K562 (cell line): ENCODE results near the gene ZC3H15. TPM values are rescaled to one million over a fixed set of nuclear protein-coding genes. Genes with fewer than 3 reads are reported as not detected.
A peak's percentile ranks its signal among the peaks of the same experiment; 100 is the strongest.

Source experiments
- ATAC-seq: fragments of 200-7000 bp; cut with Tn5 transposase; 3 replicates; pipeline ENCODE4 v1.9.1; 2020; ENCODE audit warnings: moderate library complexity
- BruUV-seq: library from RNA; stranded (reverse); fragments of 400-500 nt; replicated peaks from 2 replicates; lab custom pipeline; 2021; lab: Mats Ljungman, UMichigan
- CTCF ChIA-PET: fragments of 300-600 bp; formaldehyde crosslinking; extraction: SDS; loops from one replicate; lab custom pipeline; 2021; ENCODE audit warnings: low intra/inter-chr PET ratio; lab: Yijun Ruan, JAX
- POLR2A ChIA-PET: fragments of 300-600, 350-650 bp; sonication (Branson Sonifier 250); formaldehyde crosslinking; extraction: SDS; loops from one replicate; lab custom pipeline; 2021; ENCODE audit warnings: antibody characterized with exemption, inconsistent platforms; lab: Yijun Ruan, JAX
- DNase-seq, 4 experiments: peaks; one replicate each; pipeline versions ENCODE4 v3.0.0 to v3.0.0-alpha.2; 2011 to 2018; ENCODE audit warnings: low spot score in 3 of 4, mixed read lengths in 3 of 4; ENCODE audit errors: extremely low read depth in 1 of 4
- FAIRE-seq: peaks from 2 replicates; lab custom pipeline; 2011; peaks lifted over from hg19 to GRCh38; lab: Jason Lieb, UNC
- H2AFZ ChIP-seq: 2 replicates; pipeline ENCODE4 v1.6.0; 2011; ENCODE audit warnings: low read depth, low read length, control low read depth, inconsistent platforms
- H3K27ac ChIP-seq: fragments of 200-600 bp; 3 replicates; pipeline ENCODE4 v1.8.0; 2011; ENCODE audit warnings: low read depth, mild to moderate bottlenecking, control low read depth, inconsistent platforms, low read length, moderate library complexity, mixed read lengths; ENCODE audit errors: extremely low read depth
- H3K27me3 ChIP-seq, 2 experiments: fragments of 300-600 bp in 1 of 2; 2 replicates in 1 of 2; 3 replicates in 1 of 2; pipeline versions ENCODE4 v1.6.0 to v1.8.0; 2011; ENCODE audit warnings: inconsistent platforms in 2 of 2, low read length in 2 of 2, mild to moderate bottlenecking in 1 of 2, mixed read lengths in 1 of 2, moderate library complexity in 1 of 2; ENCODE audit not compliant: control insufficient read depth in 2 of 2, insufficient read depth in 2 of 2
- H3K36me3 ChIP-seq: fragments of 300-600 bp; 3 replicates; pipeline ENCODE4 v1.8.0; 2011; ENCODE audit warnings: mild to moderate bottlenecking, low read length, inconsistent platforms; ENCODE audit not compliant: control insufficient read depth, insufficient read depth
- H3K4me1 ChIP-seq, 2 experiments: fragments of 200-600 bp in 1 of 2; replicated peaks in 1 of 2; 2 replicates in 1 of 2; 3 replicates in 1 of 2; pipeline versions ENCODE4 v1.5.1 to v1.8.0; 2011; ENCODE audit warnings: inconsistent platforms in 2 of 2, low read length in 2 of 2, mild to moderate bottlenecking in 1 of 2, mixed read lengths in 1 of 2, moderate library complexity in 1 of 2; ENCODE audit not compliant: control insufficient read depth in 2 of 2, insufficient read depth in 2 of 2
- H3K4me2 ChIP-seq: 2 replicates; pipeline ENCODE4 v1.6.1; 2011; ENCODE audit warnings: low read length, control low read depth, inconsistent platforms, mixed read lengths; ENCODE audit not compliant: insufficient read depth
- H3K4me3 ChIP-seq: fragments of 200-600 bp; sonication (generic), shearing (Covaris generic); 2 replicates; pipeline ENCODE4 v1.5.1; 2016; ENCODE audit warnings: control low read depth, inconsistent platforms
- H3K79me2 ChIP-seq: fragments of 200-600 bp; 3 replicates; pipeline ENCODE4 v1.8.0; 2011; ENCODE audit warnings: low read length, inconsistent platforms; ENCODE audit not compliant: control insufficient read depth, insufficient read depth
- H3K9ac ChIP-seq, 2 experiments: 2 replicates each; pipeline versions ENCODE4 v1.6.0 to v1.6.1; 2011; ENCODE audit warnings: low read depth in 2 of 2, low read length in 2 of 2, control low read depth in 1 of 2, inconsistent platforms in 1 of 2, mild to moderate bottlenecking in 1 of 2, mixed read lengths in 1 of 2; ENCODE audit not compliant: insufficient read depth in 1 of 2
- H3K9me1 ChIP-seq: one replicate; pipeline ENCODE4 v1.6.0; 2011; ENCODE audit warnings: inconsistent platforms, mild to moderate bottlenecking, low read length, moderate library complexity; ENCODE audit not compliant: control insufficient read depth, insufficient read depth
- H3K9me3 ChIP-seq: replicated peaks from 2 replicates; pipeline ENCODE4 v1.5.1; 2011; ENCODE audit warnings: low read depth, low read length, inconsistent platforms; ENCODE audit not compliant: control insufficient read depth, insufficient read depth
- H4K20me1 ChIP-seq: replicated peaks from 2 replicates; pipeline ENCODE4 v1.6.1; 2011; ENCODE audit warnings: low read length, inconsistent platforms, mixed read lengths; ENCODE audit not compliant: control insufficient read depth, insufficient read depth
- CEBPB ChIP-seq: fragments of 450-650 bp; IDR thresholded peaks from 2 replicates; pipeline ENCODE4 v1.6.1; 2016; ENCODE audit warnings: missing genetic modification characterization, missing compliant biosample characterization
- CEBPG ChIP-seq, 3 experiments: fragments of 200-800 bp in 1 of 3; sonication (Bioruptor generic) in 1 of 3; sonication (generic) in 1 of 3; formaldehyde crosslinking in 1 of 3; IDR thresholded peaks in 2 of 3; conservative IDR thresholded peaks in 1 of 3; 2 replicates each; pipeline versions ENCODE4 v1.6.1 to v1.8.0; 2016 to 2022; ENCODE audit warnings: missing compliant biosample characterization in 2 of 3, missing genetic modification characterization in 2 of 3, mild to moderate bottlenecking in 1 of 3, missing genetic modification reagents in 1 of 3
- CREM ChIP-seq: IDR thresholded peaks from 2 replicates; pipeline ENCODE4 v1.6.1; 2014; ENCODE audit warnings: antibody characterized with exemption, low read depth
- FUS ChIP-seq: fragments of 200-400 bp; formaldehyde crosslinking; optimal IDR thresholded peaks from 2 replicates; pipeline ENCODE3; 2017; ENCODE audit warnings: low read depth, low read length
- KDM1A ChIP-seq, 2 experiments: fragments of 450-650 bp; IDR thresholded peaks; 2 replicates each; pipeline ENCODE4 v1.6.1; 2016; ENCODE audit warnings: mild to moderate bottlenecking in 2 of 2
- NBN ChIP-seq: fragments of 450-650 bp; IDR thresholded peaks from 2 replicates; pipeline ENCODE4 v1.6.1; 2016; ENCODE audit warnings: low read depth, mild to moderate bottlenecking
- PTRF ChIP-seq: fragments of 450-650 bp; IDR thresholded peaks from 2 replicates; pipeline ENCODE4 v1.6.1; 2016; ENCODE audit warnings: mild to moderate bottlenecking, missing genetic modification characterization, missing compliant biosample characterization
- SMAD4 ChIP-seq: fragments of 250-450 bp; sonication (Bioruptor Pico); conservative IDR thresholded peaks from 2 replicates; pipeline ENCODE4 v1.8.0; 2021; ENCODE audit warnings: inconsistent platforms, mild to moderate bottlenecking, moderate library complexity
- SMC3 ChIP-seq: conservative IDR thresholded peaks from 2 replicates; pipeline ENCODE4 v1.6.1; 2011; ENCODE audit warnings: low read depth, low read length, improper control_type of control experiment; ENCODE audit not compliant: insufficient read depth
- TRIM24 ChIP-seq, 2 experiments: fragments of 450-650 bp; IDR thresholded peaks; 2 replicates each; pipeline ENCODE4 v1.6.1; 2016
- ZNF354B ChIP-seq: fragments of 250-450 bp; sonication (Bioruptor Pico); IDR thresholded peaks from 2 replicates; pipeline ENCODE4 v1.4.0; 2020
- WGBS: fragments of 100-300 bp; shearing (Covaris generic); methylation state at CpG from one replicate; pipeline ENCODE4 v1.1.6; 2016; ENCODE audit warnings: low coverage, mixed read lengths; ENCODE audit not compliant: insufficient coverage; ENCODE audit errors: missing lambda C conversion rate; 5-methylcytosine and 5-hydroxymethylcytosine counted together
- in situ Hi-C: fragments of 300-500 bp; cut with MboI; formaldehyde crosslinking; loops from 4 replicates; pipeline ENCODE4 v1.15.0; 2018; ENCODE audit warnings: inconsistent platforms, mixed read lengths
- intact Hi-C: fragments of 100-400 bp; cut with micrococcal nuclease; formaldehyde crosslinking; loops from 2 replicates; pipeline ENCODE4 v1.14.2; 2022
- polyA plus RNA-seq, 8 experiments: library from polyadenylated mRNA; depleted of rRNA in 4 of 8; stranded (reverse) in 5 of 8; unstranded in 3 of 8; fragments of >200 nt; fragmentation: Nextera tagmentation in 2 of 8; fragmentation: Illumina TruSeq in 1 of 8; extraction: Ambion mirVana in 2 of 8; extraction: Trizol in 1 of 8; gene quantifications; 2 replicates each; pipeline versions ENCODE4 v1.2.1 to v1.2.3, GENCODE V29; 2011 to 2014; ENCODE audit warnings: inconsistent platforms in 1 of 8, missing spikeins in 1 of 8
- total RNA-seq, 7 experiments: library from RNA; depleted of rRNA in 6 of 7; stranded (reverse); fragments of >200 nt in 6 of 7; fragmentation: Illumina TruSeq in 2 of 7; extraction: Trizol in 2 of 7; gene quantifications; 2 replicates each; pipeline versions ENCODE4 v1.2.1 to v1.2.3, GENCODE V29; 2011 to 2021; ENCODE audit warnings: low replicate concordance in 1 of 7
- TF ChIP-seq, protein P1 (sequence below), 3 experiments: fragments of 200-800 bp in 1 of 3; fragments of 250-450 bp in 1 of 3; fragments of 450-650 bp in 1 of 3; sonication (Bioruptor Pico) in 1 of 3; sonication (Bioruptor generic) in 1 of 3; formaldehyde crosslinking in 1 of 3; IDR thresholded peaks; 2 replicates each; pipeline versions ENCODE4 v1.6.1 to v1.8.0; 2016 to 2022; ENCODE audit warnings: mild to moderate bottlenecking in 2 of 3, missing genetic modification characterization in 2 of 3, missing compliant biosample characterization in 1 of 3, moderate library complexity in 1 of 3
- TF ChIP-seq, protein P2 (sequence below): fragments of 200-800 bp; sonication (Bioruptor generic); IDR thresholded peaks from 2 replicates; pipeline ENCODE4 v1.6.1; 2016; ENCODE audit warnings: missing genetic modification characterization, missing compliant biosample characterization

ZC3H15 gene
- total and polyA plus RNA-seq, 9 of the 15 experiments (the other 6 are each of a cell fraction or from before 2014, with no cell fraction given), result 132 to 286 (median 189) TPM

DNA sequence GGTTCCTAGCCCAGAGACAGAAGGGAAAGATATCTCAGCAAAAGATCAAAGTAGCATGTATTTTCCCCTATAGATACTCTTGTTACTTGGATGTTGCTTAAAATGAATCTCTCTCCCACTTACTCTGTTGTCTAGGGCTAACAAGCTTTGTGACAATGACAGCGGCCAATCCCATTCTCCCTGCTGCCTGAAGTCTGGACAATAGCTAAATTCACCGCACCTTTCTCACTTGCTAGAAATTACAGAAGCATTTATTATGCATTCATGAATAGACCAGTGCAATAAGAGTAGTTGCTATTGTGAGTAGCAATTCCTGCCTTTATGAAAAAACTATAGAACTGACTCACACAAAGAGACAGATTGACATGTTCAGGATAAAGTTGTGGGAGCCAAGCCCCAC, 42.2 kb upstream of the ZC3H15 start (continued):
- TF ChIP-seq CREM, result no peak
- TF ChIP-seq NBN, result no peak
- TF ChIP-seq ZNF354B (CRISPR knock-in tag), result no peak

DNA sequence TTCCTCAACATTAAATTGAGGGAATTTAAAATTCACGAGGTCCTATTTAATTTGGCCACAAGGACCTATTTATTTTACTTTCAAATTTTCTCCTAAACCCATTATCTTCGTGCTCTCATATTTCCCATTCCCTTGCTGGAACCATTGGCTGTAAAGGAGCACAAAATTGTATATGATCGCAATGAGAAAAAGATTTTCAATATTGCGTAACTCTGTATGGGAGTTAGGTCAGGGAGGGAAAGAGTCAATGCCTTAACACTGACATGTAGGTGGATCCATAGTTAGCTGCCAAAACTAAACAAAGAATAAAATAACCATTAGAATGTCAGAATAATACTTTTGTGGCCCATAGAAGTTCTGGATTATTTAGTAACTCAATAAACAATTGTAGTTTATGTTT, 40.6 kb upstream of the ZC3H15 start:
- no peak overlapping the region for H3K27ac ChIP-seq
- no peak overlapping the region for H3K4me2 ChIP-seq
- ChIA-PET CTCF (no interaction called here), POLR2A (no interaction called here)
- peaks cover 0 to 2% of the 10 kb centered on the region in 2 experiments; a peak in 2 of 5 replicates for H3K4me1 ChIP-seq
- no peaks in the 10 kb centered on the region for H4K20me1 ChIP-seq
- ATAC-seq (no peak), DNase-seq (no peak), FAIRE-seq (no peak)
- H3K27me3 ChIP-seq, result no peaks in the 10 kb centered on the region
- H3K9me1 ChIP-seq, result no peaks in the 10 kb centered on the region
- in situ Hi-C loops (no loop called here), intact Hi-C loops (no loop called here)
- no peak overlapping the region for H2AFZ ChIP-seq
- 42% methylated on average over 4 of the region's 4 CpGs for WGBS
- no peak overlapping the region for H3K4me3 ChIP-seq
- BruUV-seq, result no TSS peak
- H3K79me2 ChIP-seq, result no peaks in the 10 kb centered on the region
- peaks cover under 1% of the 10 kb centered on the region; the same call in 1 of the 2 replicates for H3K9me3 ChIP-seq
- no peaks in the 10 kb centered on the region for H3K36me3 ChIP-seq
- H3K9ac ChIP-seq, result no peak overlapping the region
- TF ChIP-seq PTRF (tag) (no peak), CEBPG (CRISPR knock-in tag; IDR thresholded peaks at IDR 0.05) (peak; percentile 49; the same call in 1 of the 2 replicates), CEBPG (tag; conservative IDR thresholded peaks at IDR 0.05 in 1 of 2, IDR thresholded peaks at IDR 0.05 in 1 of 2) (peak; percentile 51 to 96), KDM1A (IDR thresholded peaks at IDR 0.05) (no peak), SMAD4 (CRISPR knock-in tag) (no peak), FUS (no peak), CEBPB (peak; percentile 96), TRIM24 (IDR thresholded peaks at IDR 0.05) (no peak), SMC3 (no peak)
- TF ChIP-seq, protein P1, sequence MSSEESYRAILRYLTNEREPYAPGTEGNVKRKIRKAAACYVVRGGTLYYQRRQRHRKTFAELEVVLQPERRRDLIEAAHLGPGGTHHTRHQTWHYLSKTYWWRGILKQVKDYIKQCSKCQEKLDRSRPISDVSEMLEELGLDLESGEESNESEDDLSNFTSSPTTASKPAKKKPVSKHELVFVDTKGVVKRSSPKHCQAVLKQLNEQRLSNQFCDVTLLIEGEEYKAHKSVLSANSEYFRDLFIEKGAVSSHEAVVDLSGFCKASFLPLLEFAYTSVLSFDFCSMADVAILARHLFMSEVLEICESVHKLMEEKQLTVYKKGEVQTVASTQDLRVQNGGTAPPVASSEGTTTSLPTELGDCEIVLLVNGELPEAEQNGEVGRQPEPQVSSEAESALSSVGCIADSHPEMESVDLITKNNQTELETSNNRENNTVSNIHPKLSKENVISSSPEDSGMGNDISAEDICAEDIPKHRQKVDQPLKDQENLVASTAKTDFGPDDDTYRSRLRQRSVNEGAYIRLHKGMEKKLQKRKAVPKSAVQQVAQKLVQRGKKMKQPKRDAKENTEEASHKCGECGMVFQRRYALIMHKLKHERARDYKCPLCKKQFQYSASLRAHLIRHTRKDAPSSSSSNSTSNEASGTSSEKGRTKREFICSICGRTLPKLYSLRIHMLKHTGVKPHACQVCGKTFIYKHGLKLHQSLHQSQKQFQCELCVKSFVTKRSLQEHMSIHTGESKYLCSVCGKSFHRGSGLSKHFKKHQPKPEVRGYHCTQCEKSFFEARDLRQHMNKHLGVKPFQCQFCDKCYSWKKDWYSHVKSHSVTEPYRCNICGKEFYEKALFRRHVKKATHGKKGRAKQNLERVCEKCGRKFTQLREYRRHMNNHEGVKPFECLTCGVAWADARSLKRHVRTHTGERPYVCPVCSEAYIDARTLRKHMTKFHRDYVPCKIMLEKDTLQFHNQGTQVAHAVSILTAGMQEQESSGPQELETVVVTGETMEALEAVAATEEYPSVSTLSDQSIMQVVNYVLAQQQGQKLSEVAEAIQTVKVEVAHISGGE (CRISPR knock-in tag; IDR thresholded peaks at IDR 0.05), result no peak
- TF ChIP-seq, protein P2, sequence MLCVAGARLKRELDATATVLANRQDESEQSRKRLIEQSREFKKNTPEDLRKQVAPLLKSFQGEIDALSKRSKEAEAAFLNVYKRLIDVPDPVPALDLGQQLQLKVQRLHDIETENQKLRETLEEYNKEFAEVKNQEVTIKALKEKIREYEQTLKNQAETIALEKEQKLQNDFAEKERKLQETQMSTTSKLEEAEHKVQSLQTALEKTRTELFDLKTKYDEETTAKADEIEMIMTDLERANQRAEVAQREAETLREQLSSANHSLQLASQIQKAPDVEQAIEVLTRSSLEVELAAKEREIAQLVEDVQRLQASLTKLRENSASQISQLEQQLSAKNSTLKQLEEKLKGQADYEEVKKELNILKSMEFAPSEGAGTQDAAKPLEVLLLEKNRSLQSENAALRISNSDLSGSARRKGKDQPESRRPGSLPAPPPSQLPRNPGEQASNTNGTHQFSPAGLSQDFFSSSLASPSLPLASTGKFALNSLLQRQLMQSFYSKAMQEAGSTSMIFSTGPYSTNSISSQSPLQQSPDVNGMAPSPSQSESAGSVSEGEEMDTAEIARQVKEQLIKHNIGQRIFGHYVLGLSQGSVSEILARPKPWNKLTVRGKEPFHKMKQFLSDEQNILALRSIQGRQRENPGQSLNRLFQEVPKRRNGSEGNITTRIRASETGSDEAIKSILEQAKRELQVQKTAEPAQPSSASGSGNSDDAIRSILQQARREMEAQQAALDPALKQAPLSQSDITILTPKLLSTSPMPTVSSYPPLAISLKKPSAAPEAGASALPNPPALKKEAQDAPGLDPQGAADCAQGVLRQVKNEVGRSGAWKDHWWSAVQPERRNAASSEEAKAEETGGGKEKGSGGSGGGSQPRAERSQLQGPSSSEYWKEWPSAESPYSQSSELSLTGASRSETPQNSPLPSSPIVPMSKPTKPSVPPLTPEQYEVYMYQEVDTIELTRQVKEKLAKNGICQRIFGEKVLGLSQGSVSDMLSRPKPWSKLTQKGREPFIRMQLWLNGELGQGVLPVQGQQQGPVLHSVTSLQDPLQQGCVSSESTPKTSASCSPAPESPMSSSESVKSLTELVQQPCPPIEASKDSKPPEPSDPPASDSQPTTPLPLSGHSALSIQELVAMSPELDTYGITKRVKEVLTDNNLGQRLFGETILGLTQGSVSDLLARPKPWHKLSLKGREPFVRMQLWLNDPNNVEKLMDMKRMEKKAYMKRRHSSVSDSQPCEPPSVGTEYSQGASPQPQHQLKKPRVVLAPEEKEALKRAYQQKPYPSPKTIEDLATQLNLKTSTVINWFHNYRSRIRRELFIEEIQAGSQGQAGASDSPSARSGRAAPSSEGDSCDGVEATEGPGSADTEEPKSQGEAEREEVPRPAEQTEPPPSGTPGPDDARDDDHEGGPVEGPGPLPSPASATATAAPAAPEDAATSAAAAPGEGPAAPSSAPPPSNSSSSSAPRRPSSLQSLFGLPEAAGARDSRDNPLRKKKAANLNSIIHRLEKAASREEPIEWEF (CRISPR knock-in tag), result no peak
